Neural progenitor cell (in vitro differentiated cells): Measurements from ENCODE around the gene RPH3AL. TPM values are rescaled to one million over a fixed set of nuclear protein-coding genes. Genes with fewer than 3 reads are reported as not detected.
"Not testable (repeated sequence)": the region's sequence is repeated elsewhere in the genome, so short reads cannot be mapped to it uniquely, and the experiment has no call there.

Source experiments
- DNase-seq: peaks from one replicate; pipeline ENCODE4 v3.0.0-alpha.2; 2016; ENCODE audit warnings: low spot score
- H2AFZ ChIP-seq: fragments of 200-600 bp; sonication (generic); replicated peaks from 2 replicates; pipeline ENCODE4 v1.6.1; 2016; ENCODE audit warnings: antibody characterized with exemption
- H3F3A ChIP-seq: fragments of 200-600 bp; sonication (generic); 2 replicates; pipeline ENCODE4 v1.6.1; 2016; ENCODE audit warnings: antibody characterized with exemption, low read depth
- H3K27ac ChIP-seq: fragments of 200-600 bp; sonication (generic); 2 replicates; pipeline ENCODE4 v1.5.1; 2016; ENCODE audit warnings: mild to moderate bottlenecking
- H3K27me3 ChIP-seq: fragments of 200-600 bp; sonication (generic); 2 replicates; pipeline ENCODE4 v1.6.1; 2016; ENCODE audit warnings: mild to moderate bottlenecking, moderate library complexity
- H3K36me3 ChIP-seq: fragments of 200-600 bp; sonication (generic); 2 replicates; pipeline ENCODE4 v1.5.1; 2016
- H3K4me1 ChIP-seq: fragments of 200-600 bp; sonication (generic); 2 replicates; pipeline ENCODE4 v1.6.1; 2016; ENCODE audit warnings: mixed run types
- H3K4me2 ChIP-seq: fragments of 200-600 bp; sonication (generic); 2 replicates; pipeline ENCODE4 v1.6.1; 2016
- H3K4me3 ChIP-seq: fragments of 200-600 bp; sonication (generic); 2 replicates; pipeline ENCODE4 v1.5.1; 2016
- H3K79me2 ChIP-seq: fragments of 200-600 bp; sonication (generic); 2 replicates; pipeline ENCODE4 v1.6.1; 2016; ENCODE audit warnings: low read depth
- H3K9ac ChIP-seq: fragments of 200-600 bp; sonication (generic); 2 replicates; pipeline ENCODE4 v1.6.1; 2016
- H3K9me3 ChIP-seq: fragments of 200-600 bp; sonication (generic); 2 replicates; pipeline ENCODE4 v1.5.1; 2016; ENCODE audit warnings: low read depth
- H4K20me1 ChIP-seq: fragments of 200-600 bp; sonication (generic); 2 replicates; pipeline ENCODE4 v1.6.1; 2016; ENCODE audit warnings: low read depth
- H3K27ac Mint-ChIP-seq: 3 replicates; pipeline ENCODE4 v1.8.0; 2021; ENCODE audit warnings: mixed read lengths
- H3K27me3 Mint-ChIP-seq: 2 replicates; pipeline ENCODE4 v1.8.0; 2022; ENCODE audit warnings: low read depth, mild to moderate bottlenecking, inconsistent platforms, moderate library complexity, mixed read lengths; ENCODE audit not compliant: insufficient read depth
- H3K36me3 Mint-ChIP-seq: 3 replicates; pipeline ENCODE4 v1.8.0; 2021; ENCODE audit warnings: mixed read lengths
- H3K4me1 Mint-ChIP-seq: 3 replicates; pipeline ENCODE4 v1.8.0; 2021; ENCODE audit warnings: mixed read lengths
- H3K4me3 Mint-ChIP-seq: 3 replicates; pipeline ENCODE4 v1.8.0; 2021; ENCODE audit warnings: mild to moderate bottlenecking, moderate library complexity, mixed read lengths
- H3K9me3 Mint-ChIP-seq: 3 replicates; pipeline ENCODE4 v1.8.0; 2020; ENCODE audit warnings: mixed read lengths
- CTCF ChIP-seq: fragments of 200-600 bp; sonication (generic); IDR thresholded peaks from 2 replicates; pipeline ENCODE4 v1.5.1; 2017; ENCODE audit warnings: antibody characterized with exemption, mild to moderate bottlenecking
- EZH2 ChIP-seq: fragments of 200-600 bp; sonication (generic); IDR thresholded peaks from 2 replicates; pipeline ENCODE4 v1.6.1; 2017; ENCODE audit warnings: antibody characterized with exemption, mild to moderate bottlenecking, moderate library complexity
- EZH2phosphoT487 ChIP-seq: fragments of 200-600 bp; sonication (generic); IDR thresholded peaks from 2 replicates; pipeline ENCODE4 v1.6.1; 2017; ENCODE audit warnings: antibody characterized with exemption
- total RNA-seq: library from RNA; depleted of rRNA; stranded (reverse); fragments of >200 nt; gene quantifications from 2 replicates; pipeline ENCODE4 v1.2.3, GENCODE V29; 2015; ENCODE audit warnings: low replicate concordance

Gene RPH3AL
- total RNA-seq, 1 donor from 2014 or later, result 7.5 TPM

GRCh38 chr17:373613-374230 lies 21.1 kb upstream of the RPH3AL start:
- no peaks in the 10 kb centered on the region for H3K36me3 ChIP-seq
- H3K4me1 Mint-ChIP-seq, result peaks cover 15% of the 10 kb centered on the region
- H3K9ac ChIP-seq, result no peak overlapping the region
- no peak for DNase-seq
- H3K4me2 ChIP-seq, result no peak overlapping the region
- peaks cover 4% of the 10 kb centered on the region for H3K36me3 Mint-ChIP-seq
- peaks cover 9% of the 10 kb centered on the region for H3K9me3 Mint-ChIP-seq
- no peak overlapping the region for H3K27ac ChIP-seq
- H3K79me2 ChIP-seq, result no peaks in the 10 kb centered on the region
- H3K4me3 ChIP-seq, result no peak overlapping the region
- TF ChIP-seq EZH2, result no peak
- no peak for TF ChIP-seq CTCF
- no peak for TF ChIP-seq EZH2phosphoT487
- peaks cover 13% of the 10 kb centered on the region for H3K4me1 ChIP-seq
- no peaks in the 10 kb centered on the region for H3K9me3 ChIP-seq
- no peak overlapping the region for H3K4me3 Mint-ChIP-seq
- H4K20me1 ChIP-seq, result no peaks in the 10 kb centered on the region
- H3K27me3 Mint-ChIP-seq, result peaks cover 10% of the 10 kb centered on the region
- H3K27me3 ChIP-seq, result no peaks in the 10 kb centered on the region
- H3K27ac Mint-ChIP-seq, result no peak overlapping the region
- H3F3A ChIP-seq, result no peaks in the 10 kb centered on the region
- no peak overlapping the region for H2AFZ ChIP-seq

- H3K36me3 Mint-ChIP-seq, result peaks cover 8% of the 10 kb centered on the region
- H3F3A ChIP-seq, result no peaks in the 10 kb centered on the region
- no peak overlapping the region for H3K4me3 ChIP-seq
- H3K27me3 ChIP-seq, result no peaks in the 10 kb centered on the region
- no peaks in the 10 kb centered on the region for H3K9me3 ChIP-seq
- no peak overlapping the region for H3K4me2 ChIP-seq
- peaks cover 9% of the 10 kb centered on the region for H3K4me1 Mint-ChIP-seq
- H3K4me3 Mint-ChIP-seq, result no peak overlapping the region
- no peak overlapping the region for H3K27ac Mint-ChIP-seq
- TF ChIP-seq EZH2phosphoT487, result no peak
- TF ChIP-seq CTCF, result no peak
- TF ChIP-seq EZH2, result no peak
- H3K79me2 ChIP-seq, result no peaks in the 10 kb centered on the region
- no peak for DNase-seq
- H3K27me3 Mint-ChIP-seq, result peaks cover 8% of the 10 kb centered on the region
- no peak overlapping the region for H2AFZ ChIP-seq
- H3K4me1 ChIP-seq, result peaks cover 2% of the 10 kb centered on the region
- H3K27ac ChIP-seq, result no peak overlapping the region
- H3K36me3 ChIP-seq, result no peaks in the 10 kb centered on the region
- no peak overlapping the region for H3K9ac ChIP-seq
- peaks cover 20% of the 10 kb centered on the region for H3K9me3 Mint-ChIP-seq
- H4K20me1 ChIP-seq, result no peaks in the 10 kb centered on the region
Observed at GRCh38 chr17:372157-373152, 19.8 kb upstream of the RPH3AL start.

- no peaks in the 10 kb centered on the region for H4K20me1 ChIP-seq
- no peak overlapping the region for H3K27ac ChIP-seq
- Mint-ChIP-seq H3K4me3 (no peak overlapping the region), H3K27ac (no peak overlapping the region), H3K36me3 (peaks cover 8% of the 10 kb centered on the region), H3K9me3 (peaks cover 25% of the 10 kb centered on the region), H3K27me3 (peaks cover 8% of the 10 kb centered on the region), H3K4me1 (peaks cover 5% of the 10 kb centered on the region)
- H3K4me2 ChIP-seq, result no peak overlapping the region
- no peak overlapping the region for H3K4me3 ChIP-seq
- no peaks in the 10 kb centered on the region for H3K4me1 ChIP-seq
- H3K27me3 ChIP-seq, result no peaks in the 10 kb centered on the region
- no peak overlapping the region for H2AFZ ChIP-seq
- DNase-seq, result no peak
- TF ChIP-seq EZH2phosphoT487, result no peak
- TF ChIP-seq EZH2, result no peak
- no peak for TF ChIP-seq CTCF
- H3K36me3 ChIP-seq, result no peaks in the 10 kb centered on the region
- no peaks in the 10 kb centered on the region for H3K79me2 ChIP-seq
- H3F3A ChIP-seq, result no peaks in the 10 kb centered on the region
- H3K9me3 ChIP-seq, result no peaks in the 10 kb centered on the region
- H3K9ac ChIP-seq, result no peak overlapping the region
Observed at GRCh38 chr17:371583-371982, 19.0 kb upstream of the RPH3AL start.

- not testable (repeated sequence) for H3K9me3 ChIP-seq, H3K36me3 Mint-ChIP-seq, H3K4me3 Mint-ChIP-seq, H3K36me3 ChIP-seq, H3K27ac Mint-ChIP-seq, H4K20me1 ChIP-seq, H3K27ac ChIP-seq, H3K4me1 ChIP-seq, H3K4me3 ChIP-seq, H3K27me3 ChIP-seq, H3K79me2 ChIP-seq, H3K27me3 Mint-ChIP-seq, DNase-seq, H3K4me1 Mint-ChIP-seq, H3F3A ChIP-seq, H3K9ac ChIP-seq, H2AFZ ChIP-seq, H3K4me2 ChIP-seq
- H3K9me3 Mint-ChIP-seq, result peaks cover 25% of the 10 kb centered on the region
Observed at GRCh38 chr17:367656-368055, 15.0 kb upstream of the RPH3AL start.

- H3K36me3 Mint-ChIP-seq, H3K9me3 ChIP-seq, H3K27ac Mint-ChIP-seq, DNase-seq, H3K27ac ChIP-seq, H3K4me2 ChIP-seq, H3K4me1 ChIP-seq, H3K9ac ChIP-seq, H3K36me3 ChIP-seq, H3K4me3 ChIP-seq, H3K27me3 ChIP-seq, H3F3A ChIP-seq, H3K79me2 ChIP-seq, H2AFZ ChIP-seq, H3K27me3 Mint-ChIP-seq, H4K20me1 ChIP-seq: not testable (repeated sequence)
- Mint-ChIP-seq H3K9me3 (peaks cover 25% of the 10 kb centered on the region), H3K4me1 (peaks cover 12% of the 10 kb centered on the region), H3K4me3 (peak overlapping the region; percentile 21)
Observed at GRCh38 chr17:366657-367615, 14.3 kb upstream of the RPH3AL start.
